Lower leg skin (tissue), 3 donors: ENCODE measurements around the gene ATP2B2.

Experiments used
- CTCF ChIP-seq, 3 donors: fragments of 450-650 bp; IDR thresholded peaks; one replicate each; pipeline ENCODE4 v1.5.1; 2016; ENCODE audit warnings: antibody characterized with exemption in 3 of 3, mild to moderate bottlenecking in 3 of 3, moderate library complexity in 2 of 3
- POLR2A ChIP-seq, 2 donors: fragments of 450-650 bp; IDR thresholded peaks; one replicate each; pipeline ENCODE4 v1.6.1; 2016 to 2017; ENCODE audit warnings: antibody characterized with exemption in 2 of 2, mild to moderate bottlenecking in 1 of 2, moderate library complexity in 1 of 2

GRCh38 chr3:10311710-10312109 is 193.7 kb downstream of the ATP2B2 start:
- no peak for TF ChIP-seq CTCF (IDR thresholded peaks at IDR 0.05)
- no peak for TF ChIP-seq POLR2A (IDR thresholded peaks at IDR 0.05)
